Measurements from ENCODE around the gene PCP4.
A peak's percentile ranks its signal among the peaks of the same experiment; 100 is the strongest.

PCP4 gene

DNA sequence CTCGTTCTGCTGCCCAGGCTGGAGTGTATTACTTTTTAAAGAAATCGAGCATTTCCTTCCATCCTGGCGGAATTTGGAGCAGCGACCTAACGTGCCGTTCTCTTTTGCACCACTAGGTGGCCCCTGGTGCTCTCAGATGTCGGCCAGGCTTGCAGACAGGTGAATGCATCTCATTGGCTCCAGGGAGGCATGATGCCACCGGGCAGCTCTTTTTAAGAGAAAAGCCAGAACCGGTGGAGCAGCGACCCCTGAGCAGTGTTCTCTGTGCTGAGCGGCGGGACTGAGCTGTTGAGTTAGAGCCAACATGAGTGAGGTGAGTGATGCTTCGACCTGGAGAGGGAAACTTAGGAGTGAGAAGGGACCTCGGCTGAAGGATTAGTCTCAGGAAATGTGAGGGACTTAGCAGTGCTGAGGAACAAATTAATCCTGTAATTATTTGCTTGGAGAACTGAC, at the start of gene PCP4:
Gene PCP4, plus strand, starts transcription at position 241 of the 453 bp plus-strand sequence. Its CDS starts 64 bp downstream, at position 305.
- no peak for DNase-seq

GRCh38 chr21:39818557-39818956, 48.7 kb upstream of the PCP4 start:
- DNase-seq = no peak

- DNase-seq = no peak
Measured at GRCh38 chr21:39822042-39822441, 45.2 kb upstream of the PCP4 start.

DNA sequence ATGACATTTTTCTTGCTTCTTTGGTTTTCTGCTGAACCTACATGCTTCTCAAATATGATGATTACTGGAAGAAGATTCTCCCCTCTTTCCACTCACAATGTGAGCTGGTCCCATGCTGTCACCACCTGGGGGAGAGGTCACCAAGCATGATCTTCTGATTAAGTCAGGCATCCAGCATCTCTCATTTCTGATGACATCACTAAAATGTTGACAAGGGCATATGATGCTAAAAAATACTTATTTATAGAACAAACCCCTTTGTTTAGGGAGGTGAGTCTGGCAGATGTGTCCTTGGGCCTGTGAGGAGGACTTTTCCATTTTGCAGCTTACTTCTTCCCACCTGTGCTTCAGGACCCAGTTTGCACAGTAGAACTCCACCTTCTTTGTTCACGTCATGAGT, 42.0 kb upstream of the PCP4 start:
- no peak for DNase-seq

DNA sequence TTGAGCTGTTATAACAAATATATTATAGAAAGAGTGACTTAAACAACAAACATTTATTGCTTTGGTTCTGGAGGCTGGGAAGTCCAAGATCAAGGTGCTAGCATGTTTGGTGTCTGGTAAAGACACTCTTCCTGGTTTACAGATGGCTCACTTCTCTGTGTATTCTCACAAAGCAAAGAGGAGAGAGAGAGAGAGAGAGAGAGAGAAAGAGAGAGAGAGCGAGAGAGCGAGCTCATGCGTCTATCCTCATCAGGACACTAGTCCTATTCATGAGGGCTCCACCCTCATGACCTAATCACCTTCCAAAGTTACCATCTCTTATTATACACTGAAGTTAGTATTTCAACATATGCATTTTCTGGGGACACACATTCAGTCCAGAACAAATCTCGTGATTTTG, 32.7 kb upstream of the PCP4 start:
- no peak for DNase-seq

DNA sequence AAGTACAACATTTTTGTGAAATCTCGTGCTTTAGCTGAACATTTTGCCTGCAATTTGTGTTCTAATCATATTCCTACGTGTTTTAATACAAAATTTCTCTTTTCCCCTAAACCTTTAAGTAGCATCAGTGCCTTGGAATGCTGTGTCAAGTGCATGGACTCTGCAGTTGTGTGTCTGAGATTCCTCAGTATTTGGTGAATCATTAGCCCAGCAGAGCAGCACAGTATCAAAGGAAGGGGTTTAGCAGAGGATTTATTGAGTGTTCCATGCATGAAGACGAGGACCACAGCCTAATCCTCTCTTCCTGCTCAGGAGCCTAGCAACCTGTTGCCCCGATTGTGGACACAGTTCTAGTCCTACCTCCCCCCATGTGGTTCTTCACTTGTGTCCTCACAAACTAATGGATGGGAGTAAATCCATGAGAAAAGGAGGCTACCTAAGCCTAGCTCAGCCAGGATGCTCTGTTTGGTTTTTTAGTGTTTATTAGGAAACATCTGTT, 29.3 kb upstream of the PCP4 start:
- DNase-seq = no peak

DNA sequence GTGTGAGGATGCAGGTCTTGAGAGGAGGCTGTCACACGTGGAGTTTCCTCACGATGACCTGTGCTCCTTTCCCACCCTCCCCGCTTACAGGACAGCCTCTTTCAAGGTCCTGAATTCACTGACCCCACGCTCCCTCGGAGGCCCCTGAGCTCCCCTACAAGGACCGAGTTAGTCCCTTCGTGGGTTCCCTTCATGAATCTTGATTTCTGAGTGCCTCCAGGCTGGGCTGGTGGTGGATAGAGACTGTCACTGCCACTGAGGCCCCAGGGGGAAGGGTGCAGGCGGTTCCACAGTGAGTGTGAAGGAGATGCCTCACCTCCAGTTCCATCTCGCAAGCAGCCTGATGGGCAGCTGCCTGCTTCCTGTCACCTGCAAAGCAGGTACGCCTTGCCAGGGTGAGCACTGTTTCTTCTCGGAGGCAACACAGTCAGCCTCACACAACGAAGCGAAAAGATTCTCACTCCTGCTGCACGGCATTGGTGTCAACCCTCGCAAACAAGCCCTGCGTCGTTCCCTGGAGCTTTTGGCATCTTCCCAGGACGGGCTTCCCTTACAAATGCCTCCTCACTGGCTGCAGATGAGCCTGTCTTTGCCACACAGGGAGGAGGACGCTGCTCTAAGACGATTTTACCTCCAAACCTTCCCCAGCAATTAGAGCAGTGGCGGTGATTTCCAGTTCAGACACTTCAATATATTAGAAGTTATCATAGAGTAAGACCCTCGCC, 26.7 kb upstream of the PCP4 start:
- DNase-seq = no peak

DNA sequence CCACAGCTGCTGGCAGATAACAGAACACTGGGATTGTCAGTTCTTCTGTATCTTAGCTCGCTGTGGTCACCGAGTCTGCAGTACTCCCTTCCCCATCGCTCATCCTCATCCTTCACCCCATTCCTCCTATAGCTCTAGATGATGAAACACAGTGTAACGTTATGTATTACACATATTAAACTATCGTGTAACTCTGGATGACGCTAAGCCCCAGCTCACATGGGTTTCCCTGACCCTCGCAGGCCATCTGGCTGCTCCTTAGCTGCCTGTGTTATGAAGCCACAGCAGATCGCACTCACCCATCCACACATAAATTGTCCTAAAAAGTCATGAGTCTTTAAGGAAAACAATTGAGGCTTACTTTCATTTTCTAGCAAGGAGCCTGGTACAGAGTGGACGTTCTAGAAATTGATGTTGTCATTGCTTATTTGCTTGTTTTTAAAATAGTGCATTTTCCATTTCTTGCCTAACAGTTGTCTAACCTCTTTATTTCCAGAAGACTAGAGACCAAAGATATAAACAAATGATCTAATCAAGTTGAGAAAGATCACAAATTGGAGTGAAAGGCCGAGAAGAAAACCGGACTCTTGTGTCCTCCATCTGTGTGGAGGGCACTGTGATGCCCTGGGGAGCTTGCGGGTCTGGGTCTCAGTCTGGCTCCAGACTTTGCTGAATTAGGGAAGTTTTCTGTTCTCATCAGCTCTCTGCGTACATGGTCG, 24.3 kb upstream of the PCP4 start:
- no peak for DNase-seq

- no peak for DNase-seq
Measured at GRCh38 chr21:39843483-39843882, 23.8 kb upstream of the PCP4 start.

DNA sequence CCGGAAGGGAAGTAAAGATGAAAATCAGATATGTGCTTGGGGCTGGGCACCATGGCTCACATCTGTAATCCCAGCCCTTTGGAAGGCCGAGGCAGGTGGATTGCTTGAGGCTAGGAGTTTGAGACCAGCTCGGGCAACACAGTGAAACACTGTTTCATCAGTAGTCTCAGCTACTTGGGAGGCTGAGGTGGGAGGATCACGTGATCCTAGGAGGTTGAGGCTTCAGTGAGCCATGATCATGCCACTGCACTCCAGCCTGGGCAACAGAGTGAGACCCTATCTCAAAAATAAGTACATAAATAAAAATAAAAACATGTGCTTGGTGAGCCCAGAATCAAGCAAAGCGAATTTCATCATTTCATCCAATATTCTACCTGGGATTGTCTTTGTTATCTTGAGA, 23.3 kb upstream of the PCP4 start:
- no peak for DNase-seq

- DNase-seq = no peak
Measured at GRCh38 chr21:39845571-39846130, 21.6 kb upstream of the PCP4 start.

DNA sequence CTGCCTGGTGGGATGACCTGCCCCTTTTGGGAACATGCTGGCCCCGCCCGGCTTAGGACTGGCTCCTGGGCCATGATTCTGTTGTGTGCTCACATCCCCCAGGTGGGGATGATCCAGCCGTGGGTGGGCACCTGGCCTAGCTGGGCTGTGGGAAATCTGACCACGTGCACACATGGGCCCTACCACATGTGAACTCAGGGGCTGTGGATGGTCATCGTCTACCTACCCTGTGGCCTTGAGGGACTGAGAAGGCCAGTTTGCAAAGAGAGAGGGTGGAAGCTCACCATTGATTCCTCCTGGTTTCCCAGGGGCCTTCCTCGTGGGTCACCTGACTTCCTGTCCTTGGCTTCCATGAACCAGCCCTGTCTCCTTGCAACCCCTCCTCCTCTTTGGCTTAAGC, 19.4 kb upstream of the PCP4 start:
- DNase-seq = no peak

- DNase-seq = no peak
Measured at GRCh38 chr21:39849014-39849655, 18.1 kb upstream of the PCP4 start.

DNA sequence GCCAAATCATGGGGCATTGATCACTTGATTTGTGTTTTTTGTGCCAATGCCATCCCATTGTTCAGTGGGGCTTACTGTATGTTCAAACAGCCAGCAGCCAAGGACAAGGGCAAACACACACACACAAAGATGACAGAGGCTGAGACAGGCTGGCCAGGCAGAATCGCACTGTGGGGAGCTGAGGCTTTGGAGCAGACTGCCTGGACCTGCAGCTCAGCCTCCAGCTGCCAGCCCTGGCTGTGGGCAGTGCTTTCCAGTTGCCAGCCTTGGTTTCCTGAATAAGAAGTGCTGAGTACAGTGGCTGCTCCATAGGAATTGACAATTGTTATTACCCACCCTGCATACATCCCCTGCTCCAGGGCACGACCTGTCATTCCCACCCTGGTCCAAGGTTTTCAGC, 16.9 kb upstream of the PCP4 start:
- no peak for DNase-seq

GRCh38 chr21:39851002-39851618, 16.1 kb upstream of the PCP4 start:
- peak in 1 of 6 experiments; percentile 4 for DNase-seq

- no peak for DNase-seq
Measured at GRCh38 chr21:39852021-39852721, 15.1 kb upstream of the PCP4 start.

DNA sequence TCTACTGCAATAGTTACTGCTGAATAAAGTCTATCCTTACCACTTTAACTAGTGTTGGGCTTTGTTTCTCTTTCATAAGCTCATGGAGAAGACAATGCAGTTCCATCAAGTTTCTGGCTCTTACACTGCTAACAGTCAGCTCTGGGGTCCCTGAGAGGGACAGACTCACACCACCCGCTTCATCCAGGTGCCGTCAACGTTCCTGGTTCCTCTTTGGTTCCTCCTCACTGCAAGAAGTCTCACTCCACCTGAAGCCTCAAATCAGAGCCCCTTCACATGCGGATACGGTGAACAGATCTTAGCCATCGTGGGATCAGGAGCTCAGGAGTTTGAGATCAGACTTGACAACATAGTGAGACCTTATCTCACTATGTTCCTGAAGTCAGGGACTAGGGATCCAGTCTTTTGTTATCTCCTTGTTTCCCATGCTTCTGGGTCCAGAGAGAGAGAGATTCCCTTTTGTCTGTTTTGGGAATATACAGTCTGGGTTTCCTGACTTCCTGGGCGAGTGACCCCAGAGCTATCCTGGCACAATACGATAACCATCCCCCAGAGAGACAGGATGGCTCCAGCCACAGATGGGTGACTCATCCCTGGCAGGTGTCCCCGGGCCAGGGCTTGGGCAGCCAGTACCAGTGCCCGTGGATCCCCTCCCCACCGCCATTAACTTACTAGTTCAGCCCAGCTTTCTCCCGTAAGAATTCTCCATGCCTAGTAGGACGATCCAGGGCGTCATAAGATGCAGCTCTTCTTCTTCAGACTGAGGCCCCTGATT, 14.3 kb upstream of the PCP4 start:
- DNase-seq = no peak

GRCh38 chr21:39854572-39854971, 12.7 kb upstream of the PCP4 start:
- DNase-seq = no peak

DNA sequence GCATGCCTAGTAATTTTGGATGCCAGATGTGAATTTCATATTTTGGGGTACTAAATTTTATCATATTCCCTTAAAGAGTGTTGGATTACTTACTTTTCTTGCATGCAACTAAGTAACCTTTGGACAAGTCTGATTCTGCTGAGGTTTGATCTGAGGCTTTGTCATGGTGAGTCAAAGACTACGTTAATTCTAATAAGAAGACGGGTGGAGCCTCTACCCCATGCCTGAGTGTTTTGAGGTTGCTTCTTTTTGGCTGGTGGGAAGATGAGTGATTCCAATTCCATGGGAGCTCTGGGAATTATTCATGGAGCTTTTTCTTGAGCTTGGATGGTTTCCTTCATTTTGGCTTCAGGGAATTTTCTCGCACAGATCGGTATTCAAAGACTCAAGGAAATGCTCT, 11.6 kb upstream of the PCP4 start:
- no peak for DNase-seq

DNA sequence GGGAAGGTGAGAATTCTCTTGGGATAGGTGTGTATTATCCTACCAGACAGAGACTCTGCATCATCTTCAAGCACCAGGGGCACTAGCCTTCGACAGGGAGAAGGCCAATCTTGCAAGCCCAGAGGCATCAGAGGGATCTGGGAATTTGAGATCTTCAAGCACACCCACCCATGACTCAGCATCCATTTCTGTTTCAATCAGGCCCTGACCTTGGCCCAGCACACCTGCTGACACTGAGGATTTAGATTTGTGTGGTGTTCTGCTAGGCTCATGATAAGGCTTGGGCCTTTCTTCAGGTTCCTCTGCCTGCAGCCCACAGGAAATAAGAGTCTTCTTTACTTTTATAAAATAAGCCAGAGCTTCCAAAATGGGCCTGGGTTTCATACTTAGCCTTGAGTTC, 6.6 kb upstream of the PCP4 start:
- no peak for DNase-seq

- no peak for DNase-seq
Measured at GRCh38 chr21:39863111-39863510, 4.1 kb upstream of the PCP4 start.

GRCh38 chr21:39866093-39866492, 1.1 kb upstream of the PCP4 start:
- no peak for DNase-seq
